Measurements from ENCODE around the gene LZTFL1.

The LZTFL1 gene

GRCh38 chr3:45786801-45787495, 55.0 kb downstream of the LZTFL1 start:
- no peak for DNase-seq (ENCODE audit: low spot score)

DNA sequence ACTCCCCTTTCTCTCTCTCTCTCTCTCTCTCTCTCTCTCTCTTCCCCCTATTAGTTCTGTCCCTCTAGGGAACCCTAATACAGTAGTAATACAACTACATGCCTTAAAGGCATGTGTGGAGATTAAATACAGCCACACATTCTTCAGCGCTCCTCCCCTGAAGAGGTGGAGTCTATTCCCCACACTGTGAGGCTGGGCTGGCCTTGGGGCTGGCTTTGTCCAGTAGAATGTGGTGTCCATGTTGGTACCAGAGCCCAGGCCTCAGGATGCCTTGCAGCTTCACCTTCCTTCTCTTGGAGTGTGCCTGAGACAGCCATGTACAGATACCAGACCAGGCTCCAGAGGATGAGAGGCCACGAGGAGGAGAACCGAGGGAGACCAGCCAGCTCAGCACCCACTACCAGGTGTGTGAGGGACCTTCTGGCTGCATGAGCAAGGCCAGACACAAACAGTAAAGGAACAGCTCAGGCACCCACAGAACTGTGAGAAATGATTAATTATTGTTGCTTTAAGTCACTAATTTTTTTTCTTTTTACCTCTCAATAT, 56.2 kb downstream of the LZTFL1 start:
- no peak for DNase-seq (ENCODE audit: low spot score)

DNA sequence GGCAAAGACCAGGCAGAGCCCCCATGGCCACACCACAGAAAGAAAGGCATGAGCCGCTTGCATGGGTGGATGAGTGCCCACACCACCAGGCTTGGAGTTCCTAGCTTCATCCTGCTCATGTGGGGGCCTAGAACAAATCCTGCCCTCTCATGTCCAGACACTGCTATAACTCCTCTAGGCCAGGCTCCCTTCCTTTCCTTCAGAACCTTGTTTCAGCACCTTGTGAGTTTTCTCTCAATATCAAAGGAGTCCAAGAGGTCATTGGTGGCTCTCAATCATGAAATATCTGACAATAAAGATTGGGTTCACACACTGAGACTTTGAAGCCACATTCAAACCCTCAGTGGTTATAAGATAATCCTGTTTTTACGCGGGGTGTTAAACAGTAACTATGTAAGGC, 58.3 kb downstream of the LZTFL1 start:
- no peak for DNase-seq (ENCODE audit: low spot score)

DNA sequence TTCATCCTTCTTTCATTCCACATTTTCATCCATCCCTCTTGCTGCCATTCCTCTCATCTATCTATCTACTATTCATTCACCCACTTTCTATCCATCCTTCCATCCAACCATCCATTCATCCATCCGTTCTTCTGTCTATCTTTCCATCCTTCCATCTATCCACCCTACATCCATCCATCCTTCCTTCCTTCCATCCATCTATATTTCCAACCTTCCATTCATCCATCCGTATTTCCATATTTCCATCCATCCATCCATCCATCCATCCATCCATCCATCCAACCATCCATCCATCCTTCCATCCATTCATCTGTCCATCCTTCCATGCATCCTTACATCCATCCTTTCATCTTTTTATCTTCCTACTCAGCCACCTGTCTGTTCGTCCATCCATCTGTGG, 59.5 kb downstream of the LZTFL1 start:
- DNase-seq (ENCODE audit: low spot score), result no peak

DNA sequence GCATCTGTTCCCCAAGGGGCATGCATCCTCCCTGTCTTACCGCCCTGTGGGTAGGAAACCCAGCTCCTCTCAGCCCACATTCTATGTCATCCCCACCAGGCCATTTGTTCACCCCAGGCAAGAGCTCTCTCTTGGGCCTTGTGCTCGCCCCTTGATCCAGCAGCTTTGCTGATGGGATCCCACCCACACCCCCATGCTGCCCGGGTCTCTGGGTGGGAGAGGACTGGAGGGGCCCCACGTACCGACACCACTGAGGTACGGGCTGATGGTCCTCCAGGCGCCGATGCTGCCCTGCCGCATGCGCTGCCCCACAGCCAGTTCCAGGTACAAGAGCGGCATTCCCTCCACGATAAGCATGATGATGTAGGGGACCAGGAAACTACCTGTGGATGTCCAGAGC, 60.1 kb downstream of the LZTFL1 start:
- DNase-seq (ENCODE audit: low spot score), result no peak

GRCh38 chr3:45781271-45781670, 60.6 kb downstream of the LZTFL1 start:
- DNase-seq (ENCODE audit: low spot score), result no peak

- no peak for DNase-seq (ENCODE audit: low spot score)
Measured at GRCh38 chr3:45779746-45780735, 61.9 kb downstream of the LZTFL1 start.

- no peak for DNase-seq (ENCODE audit: low spot score)
Measured at GRCh38 chr3:45778761-45779201, 63.1 kb downstream of the LZTFL1 start.

- no peak for DNase-seq (ENCODE audit: low spot score)
Measured at GRCh38 chr3:45777746-45778386, 64.1 kb downstream of the LZTFL1 start.

DNA sequence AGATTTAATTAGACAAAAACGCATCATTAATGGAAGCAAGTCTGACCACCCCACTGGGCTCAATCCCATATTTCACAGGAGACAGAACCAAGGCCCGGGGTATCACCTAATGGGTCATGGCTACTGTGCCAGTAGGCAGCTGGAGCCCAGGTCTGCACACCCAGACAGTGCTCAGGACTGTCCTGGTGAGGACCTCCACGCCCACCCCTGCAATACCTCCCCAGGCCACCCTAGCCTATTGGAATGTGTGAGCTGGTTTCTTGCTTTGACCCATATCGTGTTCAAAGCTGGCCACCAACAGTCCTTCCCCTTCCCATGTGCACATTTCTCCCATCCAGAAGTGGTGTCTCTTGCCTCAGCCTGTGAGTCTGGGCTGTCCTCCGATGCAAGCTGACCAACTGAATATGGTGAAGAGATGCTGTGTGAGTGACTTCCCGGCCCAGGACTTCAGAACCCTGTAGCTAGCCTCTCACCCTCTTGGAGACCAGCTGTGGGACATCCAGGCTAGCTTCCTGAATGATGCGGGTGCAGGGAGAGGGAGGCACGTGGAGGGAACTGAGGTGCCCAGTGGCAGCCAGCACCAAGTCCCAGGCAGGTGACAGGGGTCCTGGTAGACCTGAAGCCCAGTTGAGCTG, 64.7 kb downstream of the LZTFL1 start:
- DNase-seq (ENCODE audit: low spot score), result no peak

- no peak for DNase-seq (ENCODE audit: low spot score)
Measured at GRCh38 chr3:45776611-45777010, 65.3 kb downstream of the LZTFL1 start.

DNA sequence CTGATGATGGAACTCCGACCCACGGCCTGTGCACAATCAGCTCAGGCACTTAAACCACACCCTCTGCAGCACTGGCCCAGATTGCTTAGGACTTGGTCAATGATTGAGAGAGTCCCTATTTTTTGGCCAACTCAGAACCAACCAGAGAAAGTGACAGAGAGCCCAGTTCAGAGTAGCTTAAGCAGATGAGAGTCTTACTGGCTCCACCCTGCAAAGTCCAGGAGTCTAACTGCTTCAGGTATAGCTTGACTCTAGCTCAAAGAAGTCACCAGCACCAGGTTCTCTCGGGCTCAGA, 65.7 kb downstream of the LZTFL1 start:
- no peak for DNase-seq (ENCODE audit: low spot score)

DNA sequence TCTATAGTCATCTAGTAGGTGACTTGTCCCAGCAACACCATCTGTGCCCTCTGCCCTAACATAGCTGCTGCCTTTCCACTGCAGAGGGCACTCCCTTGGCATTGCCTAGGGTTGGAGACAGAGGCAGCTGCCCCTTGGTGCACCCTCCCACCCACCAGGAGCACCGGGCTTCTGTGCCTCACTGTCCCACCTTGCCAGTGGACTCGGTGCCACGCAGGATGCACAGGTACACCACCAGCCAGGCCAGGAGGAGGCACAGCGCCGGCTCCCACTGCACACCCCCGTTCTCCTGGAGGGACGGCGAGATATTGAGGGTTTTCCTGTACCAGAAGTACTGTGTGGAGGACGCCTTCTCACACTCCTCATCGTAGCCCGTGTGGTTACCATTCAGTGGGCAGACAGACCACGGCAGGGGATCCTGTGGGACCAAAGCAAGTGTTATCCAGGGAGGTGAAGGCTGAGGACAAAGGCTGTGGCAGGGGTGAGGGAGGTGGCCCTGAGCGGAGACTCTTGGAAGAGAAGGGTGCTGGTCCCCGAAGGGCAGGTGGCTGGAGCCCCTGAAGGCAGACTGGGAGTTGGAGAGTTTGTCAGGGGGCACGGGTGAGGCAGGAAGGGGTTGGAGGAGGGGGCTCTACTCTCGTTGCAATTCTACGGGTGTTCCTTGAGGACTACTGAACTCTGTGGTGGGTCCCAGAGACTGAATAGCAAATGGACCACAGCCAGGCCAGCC, 66.2 kb downstream of the LZTFL1 start:
- DNase-seq (ENCODE audit: low spot score), result no peak

DNA sequence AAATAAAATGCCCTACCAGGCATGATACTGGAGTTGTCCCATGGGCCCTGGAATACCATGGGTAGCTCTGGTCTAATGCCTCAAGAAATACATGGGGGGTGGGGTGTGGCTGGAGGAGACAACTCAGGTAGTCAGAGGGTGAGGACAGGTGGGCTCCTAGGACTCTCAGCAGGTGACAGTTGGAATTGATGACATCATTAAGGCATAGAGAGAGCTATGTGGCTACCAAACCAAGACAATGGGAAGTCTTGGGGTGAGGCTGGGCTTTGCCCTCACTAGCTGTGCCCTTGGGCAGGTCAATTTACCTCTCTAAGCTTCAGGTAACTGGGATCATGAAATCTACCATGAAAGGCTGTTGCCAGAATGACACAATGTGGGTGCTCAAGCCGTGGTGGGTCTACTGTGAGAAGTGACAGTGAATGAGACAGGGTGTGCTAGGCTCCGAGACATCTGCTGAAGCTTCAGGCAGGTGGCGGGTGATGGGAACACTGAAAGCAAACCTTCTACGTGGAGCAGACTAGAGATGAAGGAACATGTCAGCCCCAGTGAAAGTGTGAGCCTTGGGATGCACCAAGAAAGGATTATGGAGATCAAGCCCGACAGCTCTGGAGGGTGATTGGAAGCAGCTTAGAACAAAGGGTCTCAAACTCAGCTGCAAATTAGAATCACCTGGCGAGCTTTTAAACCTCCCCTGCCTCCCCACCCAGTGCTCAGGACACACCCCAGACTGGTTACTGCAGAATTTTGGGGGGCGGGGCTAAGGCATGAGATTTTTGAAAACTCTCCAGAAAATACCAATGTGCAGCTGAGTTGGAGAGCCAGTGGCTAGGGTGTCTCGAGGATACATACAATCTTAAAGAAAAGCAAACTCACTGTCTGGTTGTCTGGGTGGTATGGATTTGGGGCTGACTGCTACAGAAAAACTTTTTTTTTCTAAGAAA, 67.1 kb downstream of the LZTFL1 start:
- DNase-seq (ENCODE audit: low spot score), result no peak

DNA sequence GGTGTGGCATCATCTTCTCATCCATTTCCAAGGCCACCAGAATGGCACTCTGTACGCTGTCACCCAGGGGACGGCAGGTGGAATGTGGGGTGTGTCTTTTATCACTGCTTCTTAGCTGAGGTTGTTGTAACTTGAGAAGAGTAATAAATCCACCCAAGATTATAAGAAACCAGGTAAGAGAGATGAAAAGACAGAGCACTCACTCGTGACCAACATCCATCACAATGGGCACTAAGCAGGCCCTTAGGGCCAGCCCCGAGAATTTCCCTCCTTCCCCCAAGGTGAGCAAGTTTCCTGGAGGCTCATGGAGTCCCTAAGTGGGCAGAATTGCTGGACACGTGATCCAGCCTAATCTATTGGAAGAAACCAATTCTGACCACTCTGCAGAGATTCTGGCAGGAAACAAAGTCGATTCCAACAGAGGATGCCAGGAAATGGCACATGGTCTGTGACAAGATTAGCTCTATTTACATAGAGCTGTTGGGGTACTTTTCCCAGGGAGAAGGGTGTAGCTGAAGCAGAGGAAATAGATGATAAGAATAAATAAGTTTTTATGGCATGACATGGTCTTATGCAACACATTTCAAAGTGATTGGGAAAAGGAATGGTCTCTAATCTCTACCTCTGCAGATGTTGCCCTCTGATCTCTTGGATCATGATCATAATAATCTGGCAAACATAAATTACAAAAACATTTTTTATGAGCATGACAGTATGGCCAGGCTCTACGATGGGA, 68.0 kb downstream of the LZTFL1 start:
- no peak for DNase-seq (ENCODE audit: low spot score)

Measured in HuH-7 (cell line).